GM08714 (cell line): ENCODE data around the gene USP25.

Experiments used
- H3K4me3 ChIP-seq: fragments of 200-500 bp; sonication (Bioruptor generic); 2 replicates; pipeline ENCODE4 v1.5.1; 2014; ENCODE audit warnings: mild to moderate bottlenecking, low read length, inconsistent platforms
- ZNF274 ChIP-seq: IDR thresholded peaks from 2 replicates; pipeline ENCODE4 v1.6.1; 2012; ENCODE audit warnings: mild to moderate bottlenecking, low read depth, low read length

The USP25 gene

GRCh38 chr21:15860541-15860940 lies 130.8 kb downstream of the USP25 start:
- no peak overlapping the region for H3K4me3 ChIP-seq
- no peak for TF ChIP-seq ZNF274

DNA sequence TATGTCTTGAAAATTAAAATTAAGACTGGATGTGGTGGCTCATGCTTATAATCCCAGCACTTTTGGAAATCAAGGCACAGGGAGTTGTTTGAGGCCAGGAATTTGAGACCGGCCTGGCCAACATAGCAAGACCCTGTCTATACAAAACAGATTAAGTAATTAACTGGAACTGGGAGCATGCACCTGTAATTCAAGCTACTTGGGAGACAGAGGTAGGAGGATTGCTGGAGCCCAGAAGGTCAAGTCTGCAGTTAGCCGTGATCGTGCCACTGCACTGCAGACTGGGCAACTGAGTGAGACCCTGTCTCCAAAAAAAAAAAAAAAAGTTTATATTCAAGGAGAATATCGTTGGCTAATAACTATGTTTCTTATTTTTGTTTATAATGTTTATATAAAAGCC lies 139.2 kb downstream of the USP25 start:
- no peak for TF ChIP-seq ZNF274
- H3K4me3 ChIP-seq: no peak overlapping the region

DNA sequence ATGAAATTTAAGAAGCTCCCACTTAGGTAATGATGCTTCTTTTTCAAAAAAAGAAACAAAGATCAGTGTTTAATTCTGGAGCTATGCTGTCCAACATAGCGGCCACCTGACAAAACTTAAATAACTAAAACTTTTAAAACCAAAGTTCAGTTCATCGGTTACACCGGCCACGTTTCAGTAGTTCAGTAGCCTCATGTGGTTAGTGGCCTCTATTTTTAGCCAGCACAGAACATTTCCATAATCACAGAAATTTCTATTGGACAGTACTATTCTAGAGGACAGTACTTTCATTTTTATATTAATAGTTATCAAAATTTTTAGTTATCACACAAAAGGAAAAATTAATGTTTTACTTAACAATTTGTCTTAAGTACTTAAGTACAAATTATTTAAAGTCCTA lies 141.0 kb downstream of the USP25 start:
- H3K4me3 ChIP-seq: no peak overlapping the region
- no peak for TF ChIP-seq ZNF274

GRCh38 chr21:15872236-15872635 lies 142.5 kb downstream of the USP25 start:
- no peak for TF ChIP-seq ZNF274
- H3K4me3 ChIP-seq: no peak overlapping the region

DNA sequence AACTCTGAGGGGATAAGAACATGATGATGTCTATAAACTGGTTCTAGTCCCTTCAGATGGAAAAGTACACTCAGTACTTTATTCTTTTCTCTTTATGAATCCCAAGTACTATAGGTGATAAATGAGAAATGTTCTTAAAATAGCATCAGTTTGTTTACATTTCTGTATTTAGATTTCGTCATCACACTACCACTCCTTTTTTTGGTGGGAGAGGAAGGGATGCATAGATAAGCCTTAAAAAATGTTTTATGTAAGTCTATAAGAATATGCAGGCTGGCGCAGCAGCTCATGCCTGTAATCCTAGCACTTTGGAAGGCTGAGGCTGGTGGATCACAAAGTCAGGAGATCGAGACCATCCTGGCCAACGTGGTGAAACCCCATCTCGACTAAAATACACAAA lies 144.8 kb downstream of the USP25 start:
- H3K4me3 ChIP-seq: no peak overlapping the region
- no peak for TF ChIP-seq ZNF274

DNA sequence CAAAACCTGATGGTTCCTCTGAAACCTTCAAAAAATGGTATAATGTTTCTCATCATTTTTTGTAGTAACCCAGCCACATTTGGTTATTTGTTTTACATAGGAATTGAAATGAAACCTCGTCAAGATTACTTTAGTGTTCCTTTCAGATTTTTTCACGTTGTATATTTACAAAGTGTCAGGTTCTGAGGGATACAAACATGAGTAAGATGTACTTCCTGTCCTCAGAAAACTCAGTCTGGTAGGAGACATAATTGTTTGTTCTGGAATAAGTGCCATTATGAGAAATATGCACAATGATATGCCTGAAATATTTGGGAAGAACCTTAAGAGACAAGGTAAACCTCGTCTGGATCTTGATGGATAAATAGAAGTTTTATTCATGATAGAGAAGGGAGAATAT lies 145.5 kb downstream of the USP25 start:
- no peak for TF ChIP-seq ZNF274
- H3K4me3 ChIP-seq: no peak overlapping the region

- TF ChIP-seq ZNF274: no peak
- H3K4me3 ChIP-seq: no peak overlapping the region
Observed at GRCh38 chr21:15893902-15894301, 164.1 kb downstream of the USP25 start.

DNA sequence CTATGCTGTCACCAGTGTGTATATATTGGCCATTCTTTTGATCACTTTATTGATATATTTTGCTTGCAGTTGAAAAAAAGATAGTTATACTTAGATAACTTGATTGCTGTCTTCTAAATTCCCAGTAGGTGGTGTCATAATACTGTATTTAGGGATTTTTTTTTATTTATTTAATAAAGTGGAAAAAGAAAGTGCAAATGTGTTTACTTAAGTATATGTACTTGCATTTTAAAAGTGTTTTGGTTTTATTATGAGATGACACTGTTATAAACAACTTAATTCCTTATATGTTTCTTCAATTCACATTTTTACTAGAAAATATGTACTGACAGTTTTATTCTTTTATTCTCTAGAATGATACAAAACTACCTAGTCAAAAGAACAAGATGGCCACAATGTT lies 164.8 kb downstream of the USP25 start:
- H3K4me3 ChIP-seq: no peak overlapping the region
- TF ChIP-seq ZNF274: no peak

DNA sequence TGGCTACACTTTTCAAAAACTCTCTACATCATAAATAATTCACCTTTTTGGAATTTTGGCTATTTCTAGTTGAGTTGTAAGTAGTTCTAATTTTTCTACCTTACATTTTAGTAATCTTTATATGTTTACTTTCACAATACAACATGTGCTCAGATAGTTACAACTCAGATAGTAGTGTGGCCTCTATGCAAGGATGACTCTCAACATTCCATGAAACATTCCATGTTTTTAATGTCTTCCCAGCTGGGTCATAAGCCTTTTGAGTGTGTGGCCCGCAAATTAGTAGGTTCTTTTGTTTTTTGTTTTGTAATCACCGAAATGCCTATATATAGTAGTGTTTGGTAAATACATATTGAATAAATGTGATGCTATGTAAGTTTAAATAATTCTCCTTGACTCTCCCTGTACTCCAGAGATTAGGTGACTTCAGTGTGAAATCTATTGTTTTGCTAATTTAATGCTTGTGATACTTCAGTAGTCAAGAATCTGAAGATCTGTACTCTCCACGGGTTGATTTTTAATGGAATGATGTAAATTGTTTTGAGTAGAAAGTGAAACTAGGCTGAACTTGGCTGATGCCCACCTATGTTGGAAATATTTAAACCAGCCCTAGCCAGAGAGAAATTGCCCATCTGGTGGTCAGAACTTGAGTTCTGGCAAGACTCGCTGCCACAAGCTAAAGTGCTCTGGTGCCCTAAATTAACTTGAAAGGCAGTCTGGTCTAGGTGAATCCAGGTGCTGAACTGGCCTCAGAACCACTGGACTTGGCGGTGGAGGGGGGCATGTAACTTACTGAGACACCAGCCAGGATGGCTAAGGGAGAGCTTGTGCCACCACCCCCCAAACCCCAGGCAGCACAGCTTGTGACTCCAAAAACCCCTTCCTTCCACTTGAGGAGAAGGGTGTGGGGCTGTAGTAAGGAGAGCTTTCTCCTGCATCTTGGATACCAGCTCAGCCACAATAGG lies 165.6 kb downstream of the USP25 start:
- H3K4me3 ChIP-seq: no peak overlapping the region
- no peak for TF ChIP-seq ZNF274

DNA sequence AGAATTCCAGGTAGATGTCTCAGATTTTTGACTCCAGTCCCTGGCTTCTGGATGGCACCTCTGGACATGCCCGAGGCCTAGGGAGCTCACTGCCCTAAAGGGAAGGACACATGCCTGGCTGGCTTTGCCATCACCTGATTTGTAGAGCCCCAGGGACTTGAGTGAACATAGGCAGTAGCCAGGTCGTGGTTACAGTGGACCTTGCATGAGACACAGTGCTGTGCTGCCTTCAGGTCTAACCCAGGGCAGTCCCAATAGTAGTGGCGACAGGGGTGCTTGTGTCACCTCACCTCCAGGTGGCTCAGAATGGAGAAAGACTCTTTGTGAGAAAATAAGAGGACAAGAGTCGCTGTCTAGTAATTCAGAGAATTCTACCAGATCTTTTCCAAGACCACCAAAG lies 166.7 kb downstream of the USP25 start:
- no peak for TF ChIP-seq ZNF274
- H3K4me3 ChIP-seq: no peak overlapping the region

GRCh38 chr21:15904389-15904788 lies 174.6 kb downstream of the USP25 start:
- H3K4me3 ChIP-seq: no peak overlapping the region
- TF ChIP-seq ZNF274: no peak

DNA sequence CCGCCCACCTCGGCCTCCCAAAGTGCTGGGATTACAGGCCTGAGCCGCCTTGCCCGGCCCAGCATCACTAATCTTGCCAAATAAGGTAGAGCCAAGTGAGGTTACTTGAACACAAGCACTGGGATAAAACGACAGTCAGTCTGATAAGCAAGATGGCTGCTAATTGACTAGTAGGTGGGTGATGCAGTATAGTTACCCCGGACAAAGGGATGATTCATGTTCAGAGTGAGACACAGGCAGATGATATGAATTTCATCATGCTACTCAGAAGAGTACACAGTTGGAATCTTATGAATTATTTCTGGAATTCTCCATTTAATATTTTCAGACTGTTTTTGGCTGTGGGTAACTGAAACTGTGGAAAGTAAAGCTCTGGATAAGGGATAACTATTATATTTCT lies 178.4 kb downstream of the USP25 start:
- no peak overlapping the region for H3K4me3 ChIP-seq
- no peak for TF ChIP-seq ZNF274

- H3K4me3 ChIP-seq: no peak overlapping the region
- no peak for TF ChIP-seq ZNF274
Observed at GRCh38 chr21:15928196-15928595, 198.4 kb downstream of the USP25 start.

GRCh38 chr21:15928686-15929425 lies 199.1 kb downstream of the USP25 start:
- no peak for TF ChIP-seq ZNF274
- H3K4me3 ChIP-seq: no peak overlapping the region

- no peak overlapping the region for H3K4me3 ChIP-seq
- no peak for TF ChIP-seq ZNF274
Observed at GRCh38 chr21:15929536-15929935, 199.8 kb downstream of the USP25 start.
